GM12878 (cell line): Measurements from ENCODE around the gene INSYN2B. TPM values are rescaled to one million over a fixed set of nuclear protein-coding genes. Genes with fewer than 3 reads are reported as not detected.

Experiments used
- ATAC-seq: fragments of 200-7000 bp; cut with Tn5 transposase; 3 replicates; pipeline ENCODE4 v1.9.1; 2020; ENCODE audit warnings: mild to moderate bottlenecking, moderate library complexity
- BruUV-seq: library from RNA; stranded (reverse); fragments of 400-500 nt; replicated peaks from 2 replicates; lab custom pipeline; 2021; lab: Mats Ljungman, UMichigan
- CTCF ChIA-PET: fragments of 300-600 bp; sonication (Branson Sonifier 250); formaldehyde crosslinking; extraction: SDS; loops from one replicate; lab custom pipeline; 2021; ENCODE audit warnings: inconsistent platforms; lab: Yijun Ruan, JAX
- POLR2A ChIA-PET: fragments of 350-600 bp; formaldehyde crosslinking; extraction: SDS; loops from one replicate; lab custom pipeline; 2021; ENCODE audit warnings: inconsistent platforms; lab: Charles Lee
- RAD21 ChIA-PET: fragments of 300-600 bp; sonication (Branson Sonifier 250); formaldehyde crosslinking; loops from one replicate; lab custom pipeline; 2023; ENCODE audit warnings: antibody characterized with exemption; ENCODE audit not compliant: unreplicated experiment; lab: Charles Lee
- SMC1A ChIA-PET: fragments of 300-600 bp; sonication (Branson Sonifier 250); formaldehyde crosslinking; loops from one replicate; lab custom pipeline; 2023; ENCODE audit not compliant: unreplicated experiment, uncharacterized antibody; lab: Charles Lee
- DNase-seq: peaks from one replicate; pipeline ENCODE4 v3.0.0-alpha.2; 2011; ENCODE audit warnings: low read depth, low spot score
- FAIRE-seq: peaks from 3 replicates; lab custom pipeline; 2011; peaks lifted over from hg19 to GRCh38; lab: Jason Lieb, UNC
- H2AFZ ChIP-seq: 2 replicates; pipeline ENCODE4 v1.6.0; 2011; ENCODE audit warnings: low read depth, low read length, control low read depth; ENCODE audit not compliant: control insufficient read depth
- H3K27ac ChIP-seq: 2 replicates; pipeline ENCODE4 v1.5.1; 2011; ENCODE audit warnings: control low read depth; ENCODE audit not compliant: control insufficient read depth, insufficient read depth
- H3K27me3 ChIP-seq, 2 experiments: replicated peaks in 1 of 2; 2 replicates each; pipeline versions ENCODE4 v1.6.0 to v1.6.1; 2011; ENCODE audit warnings: low read length in 1 of 2; ENCODE audit not compliant: control insufficient read depth in 2 of 2, insufficient read depth in 2 of 2
- H3K36me3 ChIP-seq, 2 experiments: 2 replicates each; pipeline ENCODE4 v1.5.1; 2011; ENCODE audit warnings: low read length in 1 of 2; ENCODE audit not compliant: control insufficient read depth in 2 of 2, insufficient read depth in 2 of 2
- H3K4me1 ChIP-seq: 2 replicates; pipeline ENCODE4 v1.6.1; 2011; ENCODE audit warnings: mild to moderate bottlenecking, low read length, moderate library complexity, mixed read lengths; ENCODE audit not compliant: control insufficient read depth, insufficient read depth
- H3K4me2 ChIP-seq: 2 replicates; pipeline ENCODE4 v1.6.0; 2011; ENCODE audit warnings: control low read depth; ENCODE audit not compliant: control insufficient read depth, insufficient read depth
- H3K4me3 ChIP-seq: fragments of 200-600 bp; sonication (generic); 2 replicates; pipeline ENCODE4 v1.5.1; 2016
- H3K79me2 ChIP-seq: 2 replicates; pipeline ENCODE4 v1.6.0; 2011; ENCODE audit warnings: low read length; ENCODE audit not compliant: control insufficient read depth, insufficient read depth
- H3K9ac ChIP-seq: 2 replicates; pipeline ENCODE4 v1.8.0; 2011; ENCODE audit warnings: low read length, control low read depth, mixed read lengths; ENCODE audit not compliant: control insufficient read depth, insufficient read depth
- H3K9me3 ChIP-seq: replicated peaks from 3 replicates; pipeline ENCODE4 v1.5.1; 2011; ENCODE audit warnings: mild to moderate bottlenecking, low read length; ENCODE audit not compliant: control insufficient read depth, insufficient read depth
- H4K20me1 ChIP-seq: 2 replicates; pipeline ENCODE4 v1.6.0; 2011; ENCODE audit not compliant: control insufficient read depth, insufficient read depth
- DPF2 ChIP-seq: fragments of 450-650 bp; IDR thresholded peaks from 2 replicates; pipeline ENCODE4 v1.6.1; 2017; ENCODE audit warnings: mild to moderate bottlenecking
- EGR1 ChIP-seq, 2 experiments: IDR thresholded peaks; 1 replicate in 1 of 2; 2 replicates in 1 of 2; pipeline ENCODE4 v1.6.1; 2011 to 2012; ENCODE audit warnings: low read depth in 2 of 2, low read length in 2 of 2, borderline replicate concordance in 1 of 2, mild to moderate bottlenecking in 1 of 2, moderate library complexity in 1 of 2
- KAT2A ChIP-seq: conservative IDR thresholded peaks from 2 replicates; pipeline ENCODE4 v1.6.1; 2011; ENCODE audit warnings: low read depth, low read length; ENCODE audit not compliant: control insufficient read depth
- KDM1A ChIP-seq: fragments of 200-600 bp; sonication (generic); IDR thresholded peaks from 2 replicates; pipeline ENCODE4 v1.6.1; 2016; ENCODE audit warnings: borderline replicate concordance
- MTA3 ChIP-seq: IDR thresholded peaks from 2 replicates; pipeline ENCODE4 v1.6.1; 2012; ENCODE audit warnings: low read length, inconsistent platforms, borderline replicate concordance
- NFIC ChIP-seq: IDR thresholded peaks from 2 replicates; pipeline ENCODE4 v1.6.1; 2012; ENCODE audit warnings: low read depth, mild to moderate bottlenecking, inconsistent platforms, low read length, moderate library complexity
- RAD51 ChIP-seq: fragments of 450-650 bp; IDR thresholded peaks from 2 replicates; pipeline ENCODE4 v1.6.1; 2016; ENCODE audit warnings: moderate library complexity, mild to moderate bottlenecking, inconsistent platforms
- TBL1XR1 ChIP-seq: IDR thresholded peaks from 2 replicates; pipeline ENCODE4 v1.6.1; 2012; ENCODE audit warnings: low read depth, low read length, improper control_type of control experiment
- ZNF24 ChIP-seq: fragments of 450-650 bp; IDR thresholded peaks from 2 replicates; pipeline ENCODE4 v1.6.1; 2017; ENCODE audit warnings: antibody characterized with exemption, mild to moderate bottlenecking
- ZNF622 ChIP-seq: fragments of 450-650 bp; IDR thresholded peaks from 2 replicates; pipeline ENCODE4 v1.6.1; 2017; ENCODE audit warnings: mild to moderate bottlenecking, inconsistent platforms
- WGBS: methylation state at CpG from one replicate; pipeline ENCODE4 v1.1.6; 2016; ENCODE audit warnings: low lambda C conversion rate; ENCODE audit not compliant: insufficient replicate concordance, insufficient coverage; ENCODE audit errors: missing lambda C conversion rate; 5-methylcytosine and 5-hydroxymethylcytosine counted together
- in situ Hi-C: fragments of 300-500 bp; cut with MboI; formaldehyde crosslinking; loops from 9 replicates; pipeline ENCODE4 v1.14.3; 2018; ENCODE audit warnings: mixed read lengths
- intact Hi-C: fragments of 100-400 bp; cut with micrococcal nuclease; formaldehyde crosslinking; loops from one replicate; pipeline ENCODE4 v1.14.2; 2022; ENCODE audit not compliant: unreplicated experiment
- polyA plus RNA-seq, 11 experiments: library from polyadenylated mRNA; depleted of rRNA in 4 of 11; unstranded in 6 of 11; stranded (reverse) in 5 of 11; fragments of >200 nt; fragmentation: Nextera tagmentation in 4 of 11; fragmentation: Illumina TruSeq in 1 of 11; extraction: Ambion mirVana in 4 of 11; extraction: Trizol in 1 of 11; gene quantifications; 1 replicate in 1 of 11; 2 replicates in 10 of 11; pipeline versions ENCODE4 v1.2.1 to v1.2.3, GENCODE V29; 2011 to 2016; ENCODE audit warnings: inconsistent platforms in 2 of 11, missing spikeins in 2 of 11, low read depth in 1 of 11
- total RNA-seq, 4 experiments: library from RNA; depleted of rRNA in 3 of 4; stranded (reverse); fragments of >200 nt in 3 of 4; fragmentation: Illumina TruSeq in 1 of 4; extraction: Trizol in 1 of 4; gene quantifications; 2 replicates each; pipeline versions ENCODE4 v1.2.1 to v1.2.3, GENCODE V29; 2013 to 2021
- TF ChIP-seq, protein P1 (sequence below): fragments of 450-650 bp; formaldehyde crosslinking; IDR thresholded peaks from 2 replicates; pipeline ENCODE4 v1.5.0; 2022; ENCODE audit warnings: mild to moderate bottlenecking, missing genetic modification characterization
- TF ChIP-seq, protein P2 (sequence below): fragments of 150-350 bp; IDR thresholded peaks from 2 replicates; pipeline ENCODE4 v1.6.1; 2014; ENCODE audit warnings: mild to moderate bottlenecking, low read depth, low read length
- TF ChIP-seq, protein P3 (sequence below): IDR thresholded peaks from 2 replicates; pipeline ENCODE4 v1.6.1; 2011; ENCODE audit warnings: mild to moderate bottlenecking, low read depth, low read length, moderate library complexity; ENCODE audit not compliant: insufficient replicate concordance
- TF ChIP-seq, protein P4 (sequence below): fragments of 450-650 bp; IDR thresholded peaks from 2 replicates; pipeline ENCODE4 v1.6.1; 2017; ENCODE audit warnings: mild to moderate bottlenecking, moderate library complexity

Gene INSYN2B
- total and polyA plus RNA-seq, 10 of the 15 experiments (the other 5 are each of a cell fraction or from before 2014, with no cell fraction given), result 0.05 to 0.27 (median 0.13) TPM; not detected in 7

DNA sequence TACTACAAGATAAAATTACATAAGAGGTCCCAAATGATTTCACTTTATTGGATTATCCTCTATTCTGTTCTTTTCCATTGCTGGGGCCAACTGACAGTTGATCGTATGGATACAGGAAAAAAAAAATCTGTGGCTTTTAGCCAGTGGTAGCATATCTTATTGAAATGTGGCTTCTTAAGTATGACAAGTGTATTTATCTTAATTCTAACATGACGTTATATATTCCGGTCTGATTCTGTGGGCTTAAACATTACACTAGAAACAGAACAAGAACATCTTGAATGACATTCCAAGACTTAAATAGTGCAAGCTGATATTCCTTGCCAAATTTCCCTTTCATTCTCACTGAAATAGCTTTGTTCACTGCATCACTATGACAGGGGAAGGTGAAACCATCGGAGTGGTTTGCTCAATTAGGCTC lies 117.9 kb downstream of the INSYN2B start:
- intact Hi-C loops (no loop called here), in situ Hi-C loops (no loop called here)
- Histone ChIP-seq H3K27me3 (no peaks in the 10 kb centered on the region), H3K4me1 (0 out of 2 replicates have a peak, but pooled peaks cover 3% of the 10 kb centered on the region), H3K36me3 (peaks cover 0 to 4% of the 10 kb centered on the region in 2 experiments; a peak in 2 of 4 replicates), H2AFZ (no peak overlapping the region), H3K79me2 (no peaks in the 10 kb centered on the region; the same call in 1 of the 2 replicates), H3K9me3 (no peaks in the 10 kb centered on the region), H3K4me3 (no peak overlapping the region), H3K27ac (no peak overlapping the region), H3K4me2 (no peak overlapping the region), H4K20me1 (no peaks in the 10 kb centered on the region), H3K9ac (no peak overlapping the region)
- no peak for ATAC-seq
- POLR2A ChIA-PET, result no interaction called here
- SMC1A ChIA-PET, result interaction anchor here (3.3 kb wide), 1 partner anchor 10 kb away, joined by 12 read pairs; no protein-coding TSS in a partner anchor
- RAD21 ChIA-PET, result interaction anchor here (0.6 kb wide), 1 partner anchor 41 kb away, joined by 6 read pairs; no protein-coding TSS in a partner anchor
- WGBS, result 100% methylated on average over 4 of the region's 4 CpGs
- BruUV-seq, result no TSS peak
- no peak for FAIRE-seq
- CTCF ChIA-PET, result interaction anchor here (1.0 kb wide), 1 partner anchor 43 kb away, joined by 3 read pairs; no protein-coding TSS in a partner anchor
- DNase-seq, result no peak
- TF ChIP-seq TBL1XR1, result no peak
- TF ChIP-seq, protein P1, sequence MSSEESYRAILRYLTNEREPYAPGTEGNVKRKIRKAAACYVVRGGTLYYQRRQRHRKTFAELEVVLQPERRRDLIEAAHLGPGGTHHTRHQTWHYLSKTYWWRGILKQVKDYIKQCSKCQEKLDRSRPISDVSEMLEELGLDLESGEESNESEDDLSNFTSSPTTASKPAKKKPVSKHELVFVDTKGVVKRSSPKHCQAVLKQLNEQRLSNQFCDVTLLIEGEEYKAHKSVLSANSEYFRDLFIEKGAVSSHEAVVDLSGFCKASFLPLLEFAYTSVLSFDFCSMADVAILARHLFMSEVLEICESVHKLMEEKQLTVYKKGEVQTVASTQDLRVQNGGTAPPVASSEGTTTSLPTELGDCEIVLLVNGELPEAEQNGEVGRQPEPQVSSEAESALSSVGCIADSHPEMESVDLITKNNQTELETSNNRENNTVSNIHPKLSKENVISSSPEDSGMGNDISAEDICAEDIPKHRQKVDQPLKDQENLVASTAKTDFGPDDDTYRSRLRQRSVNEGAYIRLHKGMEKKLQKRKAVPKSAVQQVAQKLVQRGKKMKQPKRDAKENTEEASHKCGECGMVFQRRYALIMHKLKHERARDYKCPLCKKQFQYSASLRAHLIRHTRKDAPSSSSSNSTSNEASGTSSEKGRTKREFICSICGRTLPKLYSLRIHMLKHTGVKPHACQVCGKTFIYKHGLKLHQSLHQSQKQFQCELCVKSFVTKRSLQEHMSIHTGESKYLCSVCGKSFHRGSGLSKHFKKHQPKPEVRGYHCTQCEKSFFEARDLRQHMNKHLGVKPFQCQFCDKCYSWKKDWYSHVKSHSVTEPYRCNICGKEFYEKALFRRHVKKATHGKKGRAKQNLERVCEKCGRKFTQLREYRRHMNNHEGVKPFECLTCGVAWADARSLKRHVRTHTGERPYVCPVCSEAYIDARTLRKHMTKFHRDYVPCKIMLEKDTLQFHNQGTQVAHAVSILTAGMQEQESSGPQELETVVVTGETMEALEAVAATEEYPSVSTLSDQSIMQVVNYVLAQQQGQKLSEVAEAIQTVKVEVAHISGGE (CRISPR knock-in tag), result no peak
- TF ChIP-seq, protein P2, sequence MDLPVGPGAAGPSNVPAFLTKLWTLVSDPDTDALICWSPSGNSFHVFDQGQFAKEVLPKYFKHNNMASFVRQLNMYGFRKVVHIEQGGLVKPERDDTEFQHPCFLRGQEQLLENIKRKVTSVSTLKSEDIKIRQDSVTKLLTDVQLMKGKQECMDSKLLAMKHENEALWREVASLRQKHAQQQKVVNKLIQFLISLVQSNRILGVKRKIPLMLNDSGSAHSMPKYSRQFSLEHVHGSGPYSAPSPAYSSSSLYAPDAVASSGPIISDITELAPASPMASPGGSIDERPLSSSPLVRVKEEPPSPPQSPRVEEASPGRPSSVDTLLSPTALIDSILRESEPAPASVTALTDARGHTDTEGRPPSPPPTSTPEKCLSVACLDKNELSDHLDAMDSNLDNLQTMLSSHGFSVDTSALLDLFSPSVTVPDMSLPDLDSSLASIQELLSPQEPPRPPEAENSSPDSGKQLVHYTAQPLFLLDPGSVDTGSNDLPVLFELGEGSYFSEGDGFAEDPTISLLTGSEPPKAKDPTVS, result no peak
- TF ChIP-seq RAD51, result no peak
- TF ChIP-seq, protein P3, sequence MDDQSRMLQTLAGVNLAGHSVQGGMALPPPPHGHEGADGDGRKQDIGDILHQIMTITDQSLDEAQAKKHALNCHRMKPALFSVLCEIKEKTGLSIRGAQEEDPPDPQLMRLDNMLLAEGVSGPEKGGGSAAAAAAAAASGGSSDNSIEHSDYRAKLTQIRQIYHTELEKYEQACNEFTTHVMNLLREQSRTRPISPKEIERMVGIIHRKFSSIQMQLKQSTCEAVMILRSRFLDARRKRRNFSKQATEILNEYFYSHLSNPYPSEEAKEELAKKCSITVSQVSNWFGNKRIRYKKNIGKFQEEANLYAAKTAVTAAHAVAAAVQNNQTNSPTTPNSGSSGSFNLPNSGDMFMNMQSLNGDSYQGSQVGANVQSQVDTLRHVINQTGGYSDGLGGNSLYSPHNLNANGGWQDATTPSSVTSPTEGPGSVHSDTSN, result no peak
- no peak for TF ChIP-seq EGR1 (IDR thresholded peaks at IDR 0.05; ENCODE audit: borderline replicate concordance in 1 of 2, low read depth in 2 of 2, low read length in 2 of 2)
- no peak for TF ChIP-seq KDM1A
- no peak for TF ChIP-seq NFIC
- TF ChIP-seq, protein P4, sequence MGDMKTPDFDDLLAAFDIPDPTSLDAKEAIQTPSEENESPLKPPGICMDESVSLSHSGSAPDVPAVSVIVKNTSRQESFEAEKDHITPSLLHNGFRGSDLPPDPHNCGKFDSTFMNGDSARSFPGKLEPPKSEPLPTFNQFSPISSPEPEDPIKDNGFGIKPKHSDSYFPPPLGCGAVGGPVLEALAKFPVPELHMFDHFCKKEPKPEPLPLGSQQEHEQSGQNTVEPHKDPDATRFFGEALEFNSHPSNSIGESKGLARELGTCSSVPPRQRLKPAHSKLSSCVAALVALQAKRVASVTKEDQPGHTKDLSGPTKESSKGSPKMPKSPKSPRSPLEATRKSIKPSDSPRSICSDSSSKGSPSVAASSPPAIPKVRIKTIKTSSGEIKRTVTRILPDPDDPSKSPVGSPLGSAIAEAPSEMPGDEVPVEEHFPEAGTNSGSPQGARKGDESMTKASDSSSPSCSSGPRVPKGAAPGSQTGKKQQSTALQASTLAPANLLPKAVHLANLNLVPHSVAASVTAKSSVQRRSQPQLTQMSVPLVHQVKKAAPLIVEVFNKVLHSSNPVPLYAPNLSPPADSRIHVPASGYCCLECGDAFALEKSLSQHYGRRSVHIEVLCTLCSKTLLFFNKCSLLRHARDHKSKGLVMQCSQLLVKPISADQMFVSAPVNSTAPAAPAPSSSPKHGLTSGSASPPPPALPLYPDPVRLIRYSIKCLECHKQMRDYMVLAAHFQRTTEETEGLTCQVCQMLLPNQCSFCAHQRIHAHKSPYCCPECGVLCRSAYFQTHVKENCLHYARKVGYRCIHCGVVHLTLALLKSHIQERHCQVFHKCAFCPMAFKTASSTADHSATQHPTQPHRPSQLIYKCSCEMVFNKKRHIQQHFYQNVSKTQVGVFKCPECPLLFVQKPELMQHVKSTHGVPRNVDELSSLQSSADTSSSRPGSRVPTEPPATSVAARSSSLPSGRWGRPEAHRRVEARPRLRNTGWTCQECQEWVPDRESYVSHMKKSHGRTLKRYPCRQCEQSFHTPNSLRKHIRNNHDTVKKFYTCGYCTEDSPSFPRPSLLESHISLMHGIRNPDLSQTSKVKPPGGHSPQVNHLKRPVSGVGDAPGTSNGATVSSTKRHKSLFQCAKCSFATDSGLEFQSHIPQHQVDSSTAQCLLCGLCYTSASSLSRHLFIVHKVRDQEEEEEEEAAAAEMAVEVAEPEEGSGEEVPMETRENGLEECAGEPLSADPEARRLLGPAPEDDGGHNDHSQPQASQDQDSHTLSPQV, result no peak
- no peak for TF ChIP-seq MTA3
- no peak for TF ChIP-seq KAT2A
- TF ChIP-seq ZNF622, result no peak
- no peak for TF ChIP-seq DPF2
- TF ChIP-seq ZNF24, result no peak
